Keratinocyte (primary cell): ENCODE results near the gene ADCK1. TPM values are rescaled to one million over a fixed set of nuclear protein-coding genes. Genes with fewer than 3 reads are reported as not detected.

Experiments
- DNase-seq: peaks from one replicate; pipeline ENCODE4 v3.0.0-alpha.2; 2011; ENCODE audit warnings: low read depth, missing footprints, low spot score
- FAIRE-seq: peaks from 2 replicates; lab custom pipeline; 2011; peaks lifted over from hg19 to GRCh38; lab: Jason Lieb, UNC
- H2AFZ ChIP-seq: 2 replicates; pipeline ENCODE4 v1.6.0; 2012; ENCODE audit warnings: low read length, control low read depth, inconsistent platforms; ENCODE audit not compliant: control insufficient read depth
- H3K27ac ChIP-seq: 2 replicates; pipeline ENCODE4 v1.5.1; 2011; ENCODE audit warnings: low read length; ENCODE audit not compliant: control insufficient read depth, insufficient read depth
- H3K27me3 ChIP-seq: 3 replicates; pipeline ENCODE4 v1.6.0; 2011; ENCODE audit warnings: low read length; ENCODE audit not compliant: control insufficient read depth, insufficient read depth; ENCODE audit errors: extremely low read depth
- H3K36me3 ChIP-seq, 2 experiments: 2 replicates in 1 of 2; 3 replicates in 1 of 2; pipeline ENCODE4 v1.5.1; 2011; ENCODE audit warnings: low read length in 2 of 2, mild to moderate bottlenecking in 1 of 2; ENCODE audit not compliant: control insufficient read depth in 2 of 2, insufficient read depth in 2 of 2; ENCODE audit errors: extremely low read depth in 1 of 2
- H3K4me1 ChIP-seq: 3 replicates; pipeline ENCODE4 v1.5.1; 2011; ENCODE audit warnings: low read length; ENCODE audit not compliant: control insufficient read depth, insufficient read depth; ENCODE audit errors: extremely low read depth
- H3K4me2 ChIP-seq: 3 replicates; pipeline ENCODE4 v1.6.0; 2011; ENCODE audit warnings: low read depth, low read length; ENCODE audit not compliant: control insufficient read depth, insufficient read depth; ENCODE audit errors: extremely low read depth
- H3K4me3 ChIP-seq, 3 experiments: fragments of 200-600 bp in 1 of 3; sonication (generic) in 1 of 3; 2 replicates in 2 of 3; 3 replicates in 1 of 3; pipeline ENCODE4 v1.5.1; 2011 to 2016; ENCODE audit warnings: low read length in 3 of 3, mild to moderate bottlenecking in 3 of 3, control low read depth in 2 of 3, inconsistent platforms in 1 of 3, low read depth in 1 of 3, mixed read lengths in 1 of 3, mixed run types in 1 of 3, moderate library complexity in 1 of 3; ENCODE audit not compliant: control insufficient read depth in 2 of 3, insufficient read depth in 2 of 3; ENCODE audit errors: extremely low read depth in 1 of 3
- H3K79me2 ChIP-seq: 2 replicates; pipeline ENCODE4 v1.6.0; 2012; ENCODE audit warnings: low read length; ENCODE audit not compliant: control insufficient read depth, insufficient read depth
- H3K9ac ChIP-seq: 3 replicates; pipeline ENCODE4 v1.6.0; 2011; ENCODE audit warnings: low read length; ENCODE audit not compliant: control insufficient read depth, insufficient read depth; ENCODE audit errors: extremely low read depth
- H3K9me1 ChIP-seq: 3 replicates; pipeline ENCODE4 v1.6.0; 2011; ENCODE audit warnings: low read length; ENCODE audit not compliant: control insufficient read depth, insufficient read depth; ENCODE audit errors: extremely low read depth
- H3K9me3 ChIP-seq: 2 replicates; pipeline ENCODE4 v1.5.1; 2012; ENCODE audit warnings: low read depth, low read length; ENCODE audit not compliant: control insufficient read depth
- H4K20me1 ChIP-seq: 3 replicates; pipeline ENCODE4 v1.6.0; 2011; ENCODE audit warnings: low read length; ENCODE audit not compliant: control insufficient read depth, insufficient read depth; ENCODE audit errors: extremely low read depth
- EZH2 ChIP-seq: IDR thresholded peaks from one replicate; pipeline ENCODE4 v1.6.1; 2012; ENCODE audit warnings: inconsistent platforms, mild to moderate bottlenecking, low read length, moderate library complexity
- dilution Hi-C: fragments of 300-500 bp; cut with MboI; formaldehyde crosslinking; loops from one replicate; pipeline ENCODE4 v1.7.0; 2020; ENCODE audit warnings: low sequenced_read_pairs; ENCODE audit not compliant: extremely low pct_ligation_motif_present
- polyA plus RNA-seq, 5 experiments: library from polyadenylated mRNA; depleted of rRNA in 3 of 5; stranded (reverse) in 3 of 5; stranded (forward) in 1 of 5; unstranded in 1 of 5; fragments of >200 nt; gene quantifications; 1 replicate in 1 of 5; 2 replicates in 3 of 5; 3 replicates in 1 of 5; pipeline versions ENCODE4 v1.2.1 to v1.2.3, GENCODE V29; 2011 to 2012; ENCODE audit warnings: missing spikeins in 2 of 5, low read depth in 1 of 5, low replicate concordance in 1 of 5
- TF ChIP-seq, protein P1 (sequence below), 3 experiments: IDR thresholded peaks in 1 of 3; conservative IDR thresholded peaks in 1 of 3; optimal IDR thresholded peaks in 1 of 3; 2 replicates in 2 of 3; 3 replicates in 1 of 3; pipeline versions ENCODE3 to v1.5.1; 2011; ENCODE audit warnings: low read length in 3 of 3, mild to moderate bottlenecking in 3 of 3, moderate library complexity in 2 of 3, control low read depth in 1 of 3, inconsistent platforms in 1 of 3; ENCODE audit not compliant: insufficient read depth in 2 of 3; ENCODE audit errors: extremely low read depth in 1 of 3

The ADCK1 gene
- polyA plus RNA-seq, 1 donor (not counting 4 experiments of a cell fraction or from before 2014, with no cell fraction given), result 4.9 TPM

GRCh38 chr14:77909911-77910310, 110.0 kb downstream of the ADCK1 start:
- TF ChIP-seq EZH2, result no peak
- TF ChIP-seq, protein P1, sequence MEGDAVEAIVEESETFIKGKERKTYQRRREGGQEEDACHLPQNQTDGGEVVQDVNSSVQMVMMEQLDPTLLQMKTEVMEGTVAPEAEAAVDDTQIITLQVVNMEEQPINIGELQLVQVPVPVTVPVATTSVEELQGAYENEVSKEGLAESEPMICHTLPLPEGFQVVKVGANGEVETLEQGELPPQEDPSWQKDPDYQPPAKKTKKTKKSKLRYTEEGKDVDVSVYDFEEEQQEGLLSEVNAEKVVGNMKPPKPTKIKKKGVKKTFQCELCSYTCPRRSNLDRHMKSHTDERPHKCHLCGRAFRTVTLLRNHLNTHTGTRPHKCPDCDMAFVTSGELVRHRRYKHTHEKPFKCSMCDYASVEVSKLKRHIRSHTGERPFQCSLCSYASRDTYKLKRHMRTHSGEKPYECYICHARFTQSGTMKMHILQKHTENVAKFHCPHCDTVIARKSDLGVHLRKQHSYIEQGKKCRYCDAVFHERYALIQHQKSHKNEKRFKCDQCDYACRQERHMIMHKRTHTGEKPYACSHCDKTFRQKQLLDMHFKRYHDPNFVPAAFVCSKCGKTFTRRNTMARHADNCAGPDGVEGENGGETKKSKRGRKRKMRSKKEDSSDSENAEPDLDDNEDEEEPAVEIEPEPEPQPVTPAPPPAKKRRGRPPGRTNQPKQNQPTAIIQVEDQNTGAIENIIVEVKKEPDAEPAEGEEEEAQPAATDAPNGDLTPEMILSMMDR (optimal IDR thresholded peaks at IDR 0.05 in 1 of 3, IDR thresholded peaks at IDR 0.05 in 1 of 3, conservative IDR thresholded peaks at IDR 0.05 in 1 of 3; ENCODE audit: extremely low read depth in 1 of 3, insufficient read depth in 2 of 3, low read length in 3 of 3), result no peak
- no peak overlapping the region for H2AFZ ChIP-seq
- H3K9ac ChIP-seq, result no peak overlapping the region
- DNase-seq (no peak), FAIRE-seq (no peak)
- no peaks in the 10 kb centered on the region for H3K27me3 ChIP-seq
- no peaks in the 10 kb centered on the region for H3K9me3 ChIP-seq
- no peak overlapping the region for H3K4me3 ChIP-seq
- H4K20me1 ChIP-seq, result no peaks in the 10 kb centered on the region
- H3K27ac ChIP-seq, result no peak overlapping the region
- H3K4me1 ChIP-seq, result no peaks in the 10 kb centered on the region
- dilution Hi-C loops, result no loop called here
- H3K36me3 ChIP-seq, result peaks cover 0 to 2% of the 10 kb centered on the region in 2 experiments
- H3K79me2 ChIP-seq, result no peaks in the 10 kb centered on the region
- no peak overlapping the region for H3K4me2 ChIP-seq
- no peaks in the 10 kb centered on the region for H3K9me1 ChIP-seq

DNA sequence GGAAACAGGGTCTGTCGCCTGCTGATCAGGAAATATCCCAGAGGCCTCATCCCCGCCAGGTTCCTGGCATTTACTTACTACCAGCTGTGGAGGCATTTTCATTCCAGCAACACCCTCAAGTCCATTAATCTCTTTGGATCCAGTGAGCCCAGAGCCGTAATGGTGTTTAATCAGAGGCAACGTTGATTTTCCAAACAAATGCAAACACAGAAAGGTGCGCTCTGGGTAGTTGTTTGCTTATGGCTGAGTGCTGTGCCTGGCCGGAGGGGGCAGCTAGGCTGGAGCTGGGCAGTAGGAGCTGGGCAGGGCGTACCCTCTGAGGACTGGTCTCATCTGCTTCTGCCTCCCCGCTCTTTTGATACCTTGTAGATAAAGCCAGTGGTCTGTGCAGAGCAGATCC, 110.6 kb downstream of the ADCK1 start:
- H3K9me1 ChIP-seq, result no peaks in the 10 kb centered on the region
- H3K27ac ChIP-seq, result no peak overlapping the region
- no peaks in the 10 kb centered on the region for H3K79me2 ChIP-seq
- FAIRE-seq, result no peak
- no peaks in the 10 kb centered on the region for H3K27me3 ChIP-seq
- no peak overlapping the region for H3K4me2 ChIP-seq
- DNase-seq, result no peak
- H3K4me3 ChIP-seq, result no peak overlapping the region
- H3K9ac ChIP-seq, result no peak overlapping the region
- H3K36me3 ChIP-seq, result peaks cover 0 to 2% of the 10 kb centered on the region in 2 experiments
- no peaks in the 10 kb centered on the region for H4K20me1 ChIP-seq
- dilution Hi-C loops, result no loop called here
- H3K9me3 ChIP-seq, result no peaks in the 10 kb centered on the region
- H2AFZ ChIP-seq, result no peak overlapping the region
- no peaks in the 10 kb centered on the region for H3K4me1 ChIP-seq
- no peak for TF ChIP-seq EZH2
- TF ChIP-seq, protein P1 (optimal IDR thresholded peaks at IDR 0.05 in 1 of 3, IDR thresholded peaks at IDR 0.05 in 1 of 3, conservative IDR thresholded peaks at IDR 0.05 in 1 of 3; ENCODE audit: extremely low read depth in 1 of 3, insufficient read depth in 2 of 3, low read length in 3 of 3), result no peak
